Measurements from ENCODE around the gene SYNJ2.

The SYNJ2 gene

GRCh38 chr6:157994125-157994795 lies 12.6 kb downstream of the SYNJ2 start:
- no peak for DNase-seq (ENCODE audit: low read depth)
- H3K4me3 ChIP-seq (ENCODE audit: control insufficient read depth, low read depth, low read length): no peak overlapping the region
- no peak for TF ChIP-seq CTCF (IDR thresholded peaks at IDR 0.05; ENCODE audit: control insufficient read depth, insufficient read depth, low read depth, low read length, missing control alignments)

GRCh38 chr6:157995458-157995857 lies 13.8 kb downstream of the SYNJ2 start:
- H3K4me3 ChIP-seq (ENCODE audit: control insufficient read depth, low read depth, low read length): no peak overlapping the region
- no peak for DNase-seq (ENCODE audit: low read depth)
- no peak for TF ChIP-seq CTCF (IDR thresholded peaks at IDR 0.05; ENCODE audit: control insufficient read depth, insufficient read depth, low read depth, low read length, missing control alignments)

- no peak for TF ChIP-seq CTCF (IDR thresholded peaks at IDR 0.05; ENCODE audit: control insufficient read depth, insufficient read depth, low read depth, low read length, missing control alignments)
- H3K4me3 ChIP-seq (ENCODE audit: control insufficient read depth, low read depth, low read length): no peak overlapping the region
- no peak for DNase-seq (ENCODE audit: low read depth)
Measured at GRCh38 chr6:157996201-157996712, 14.6 kb downstream of the SYNJ2 start.

GRCh38 chr6:157996918-157997702 lies 15.4 kb downstream of the SYNJ2 start:
- no peak for TF ChIP-seq CTCF (IDR thresholded peaks at IDR 0.05; ENCODE audit: control insufficient read depth, insufficient read depth, low read depth, low read length, missing control alignments)

GRCh38 chr6:157997893-157998608 lies 16.4 kb downstream of the SYNJ2 start:
- no peak for DNase-seq (ENCODE audit: low read depth)
- no peak for TF ChIP-seq CTCF (IDR thresholded peaks at IDR 0.05; ENCODE audit: control insufficient read depth, insufficient read depth, low read depth, low read length, missing control alignments)
- no peak overlapping the region for H3K4me3 ChIP-seq (ENCODE audit: control insufficient read depth, low read depth, low read length)

More at GRCh38 chr6:157996918-157997702, 15.4 kb downstream of the SYNJ2 start:
- no peak overlapping the region for H3K4me3 ChIP-seq (ENCODE audit: control insufficient read depth, low read depth, low read length)
- DNase-seq (ENCODE audit: low read depth): no peak

- no peak for TF ChIP-seq CTCF (IDR thresholded peaks at IDR 0.05; ENCODE audit: control insufficient read depth, insufficient read depth, low read depth, low read length, missing control alignments)
- DNase-seq (ENCODE audit: low read depth): no peak
- no peak overlapping the region for H3K4me3 ChIP-seq (ENCODE audit: control insufficient read depth, low read depth, low read length)
Measured at GRCh38 chr6:157998707-157999167, 17.1 kb downstream of the SYNJ2 start.

Measured in AG09309 (cell line).